ENCODE measurements around the gene TXNIP.

Gene TXNIP

GRCh38 chr1:146010126-146010738, 13.9 kb upstream of the TXNIP start:
- FAIRE-seq (no peak), DNase-seq (ENCODE audit: insufficient read length, low spot score) (no peak)
- TF ChIP-seq POU2F2 (IDR thresholded peaks at IDR 0.05; ENCODE audit: low read depth, low read length) (no peak), SPI1 (IDR thresholded peaks at IDR 0.05; ENCODE audit: low read depth, low read length) (no peak), POLR2A (IDR thresholded peaks at IDR 0.05; ENCODE audit: low read depth, low read length) (no peak), TAF1 (IDR thresholded peaks at IDR 0.05; ENCODE audit: low read depth, low read length) (no peak), POLR2AphosphoS5 (IDR thresholded peaks at IDR 0.05; ENCODE audit: low read depth, low read length) (no peak), PAX5 (IDR thresholded peaks at IDR 0.05; ENCODE audit: insufficient read depth, low read length, severe bottlenecking) (no peak)

- TF ChIP-seq SPI1 (IDR thresholded peaks at IDR 0.05; ENCODE audit: low read depth, low read length) (no peak), POLR2A (IDR thresholded peaks at IDR 0.05; ENCODE audit: low read depth, low read length) (no peak), PAX5 (IDR thresholded peaks at IDR 0.05; ENCODE audit: insufficient read depth, low read length, severe bottlenecking) (no peak), TAF1 (IDR thresholded peaks at IDR 0.05; ENCODE audit: low read depth, low read length) (no peak), POU2F2 (IDR thresholded peaks at IDR 0.05; ENCODE audit: low read depth, low read length) (no peak), POLR2AphosphoS5 (IDR thresholded peaks at IDR 0.05; ENCODE audit: low read depth, low read length) (no peak)
- no peak for FAIRE-seq
- DNase-seq (ENCODE audit: insufficient read length, low spot score): no peak
Measured at GRCh38 chr1:146007489-146008133, 11.2 kb upstream of the TXNIP start.

GRCh38 chr1:146001709-146002108, 5.3 kb upstream of the TXNIP start:
- FAIRE-seq: no peak
- TF ChIP-seq POLR2AphosphoS5 (IDR thresholded peaks at IDR 0.05; ENCODE audit: low read depth, low read length) (no peak), POU2F2 (IDR thresholded peaks at IDR 0.05; ENCODE audit: low read depth, low read length) (no peak), PAX5 (IDR thresholded peaks at IDR 0.05; ENCODE audit: insufficient read depth, low read length, severe bottlenecking) (no peak)
- no peak for DNase-seq (ENCODE audit: insufficient read length, low spot score)

- TF ChIP-seq POU2F2 (IDR thresholded peaks at IDR 0.05; ENCODE audit: low read depth, low read length) (no peak), POLR2AphosphoS5 (IDR thresholded peaks at IDR 0.05; ENCODE audit: low read depth, low read length) (no peak), PAX5 (IDR thresholded peaks at IDR 0.05; ENCODE audit: insufficient read depth, low read length, severe bottlenecking) (no peak), SPI1 (IDR thresholded peaks at IDR 0.05; ENCODE audit: low read depth, low read length) (no peak), TAF1 (IDR thresholded peaks at IDR 0.05; ENCODE audit: low read depth, low read length) (no peak), POLR2A (IDR thresholded peaks at IDR 0.05; ENCODE audit: low read depth, low read length) (no peak)
- DNase-seq (ENCODE audit: insufficient read length, low spot score): no peak
- no peak for FAIRE-seq
Measured at GRCh38 chr1:145999321-146000024, 3.1 kb upstream of the TXNIP start.

GRCh38 chr1:145997718-145998023, 1.3 kb upstream of the TXNIP start:
- DNase-seq (ENCODE audit: insufficient read length, low spot score): no peak
- TF ChIP-seq PAX5 (IDR thresholded peaks at IDR 0.05; ENCODE audit: insufficient read depth, low read length, severe bottlenecking) (no peak), SPI1 (IDR thresholded peaks at IDR 0.05; ENCODE audit: low read depth, low read length) (no peak), POLR2AphosphoS5 (IDR thresholded peaks at IDR 0.05; ENCODE audit: low read depth, low read length) (no peak), TAF1 (IDR thresholded peaks at IDR 0.05; ENCODE audit: low read depth, low read length) (no peak), POLR2A (IDR thresholded peaks at IDR 0.05; ENCODE audit: low read depth, low read length) (no peak), POU2F2 (IDR thresholded peaks at IDR 0.05; ENCODE audit: low read depth, low read length) (no peak)
- FAIRE-seq: no peak

- peak; percentile 38 for FAIRE-seq
- TF ChIP-seq POU2F2 (IDR thresholded peaks at IDR 0.05; ENCODE audit: low read depth, low read length) (peak; percentile 57; the same call in 1 of the 2 replicates), SPI1 (IDR thresholded peaks at IDR 0.05; ENCODE audit: low read depth, low read length) (peak; percentile 49; the same call in 1 of the 2 replicates), POLR2AphosphoS5 (IDR thresholded peaks at IDR 0.05; ENCODE audit: low read depth, low read length) (peak; percentile 81), PAX5 (IDR thresholded peaks at IDR 0.05; ENCODE audit: insufficient read depth, low read length, severe bottlenecking) (no peak), TAF1 (IDR thresholded peaks at IDR 0.05; ENCODE audit: low read depth, low read length) (peak; percentile 70; the same call in 1 of the 2 replicates), POLR2A (IDR thresholded peaks at IDR 0.05; ENCODE audit: low read depth, low read length) (peak; percentile 88)
- DNase-seq (ENCODE audit: insufficient read length, low spot score): peak; percentile 37
Measured at GRCh38 chr1:145997016-145997717, 788 bp upstream of the TXNIP start.

GRCh38 chr1:145995964-145996432, 381 bp downstream of the TXNIP start:
- TF ChIP-seq PAX5 (IDR thresholded peaks at IDR 0.05; ENCODE audit: insufficient read depth, low read length, severe bottlenecking) (no peak), POLR2AphosphoS5 (IDR thresholded peaks at IDR 0.05; ENCODE audit: low read depth, low read length) (no peak; the same call in none of the 2 replicates), SPI1 (IDR thresholded peaks at IDR 0.05; ENCODE audit: low read depth, low read length) (no peak), TAF1 (IDR thresholded peaks at IDR 0.05; ENCODE audit: low read depth, low read length) (no peak), POU2F2 (IDR thresholded peaks at IDR 0.05; ENCODE audit: low read depth, low read length) (no peak), POLR2A (IDR thresholded peaks at IDR 0.05; ENCODE audit: low read depth, low read length) (no peak)
- FAIRE-seq (peak; percentile 23), DNase-seq (ENCODE audit: insufficient read length, low spot score) (no peak)

GRCh38 chr1:145995148-145995881, 1.1 kb downstream of the TXNIP start:
- DNase-seq (ENCODE audit: insufficient read length, low spot score) (no peak), FAIRE-seq (no peak)
- TF ChIP-seq POU2F2 (IDR thresholded peaks at IDR 0.05; ENCODE audit: low read depth, low read length) (no peak), SPI1 (IDR thresholded peaks at IDR 0.05; ENCODE audit: low read depth, low read length) (no peak), TAF1 (IDR thresholded peaks at IDR 0.05; ENCODE audit: low read depth, low read length) (no peak), POLR2A (IDR thresholded peaks at IDR 0.05; ENCODE audit: low read depth, low read length) (no peak), PAX5 (IDR thresholded peaks at IDR 0.05; ENCODE audit: insufficient read depth, low read length, severe bottlenecking) (no peak), POLR2AphosphoS5 (IDR thresholded peaks at IDR 0.05; ENCODE audit: low read depth, low read length) (no peak; the same call in 1 of the 2 replicates)
